HCT116 (cell line): ENCODE results near the gene P2RX1. TPM values are rescaled to one million over a fixed set of nuclear protein-coding genes. Genes with fewer than 3 reads are reported as not detected.

ENCODE experiments used
- ATAC-seq: fragments of 200-7000 bp; cut with Tn5 transposase; 2 replicates; pipeline ENCODE4 v1.9.1; 2020; ENCODE audit warnings: mild to moderate bottlenecking, moderate library complexity
- BruUV-seq: library from RNA; stranded (reverse); fragments of 400-500 nt; replicated peaks from 2 replicates; lab custom pipeline; 2021; lab: Mats Ljungman, UMichigan
- CTCF ChIA-PET: fragments of 300-600 bp; sonication (Branson Sonifier 250); formaldehyde crosslinking; loops from one replicate; lab custom pipeline; 2021; ENCODE audit warnings: antibody characterized with exemption; lab: Charles Lee
- POLR2A ChIA-PET: fragments of 300-600, 350-600 bp; sonication (Branson Sonifier 250); formaldehyde crosslinking; loops from one replicate; lab custom pipeline; 2021; ENCODE audit warnings: antibody characterized with exemption; lab: Charles Lee
- RAD21 ChIA-PET, 2 experiments: fragments of 300-600 bp; sonication (Branson Sonifier 250); formaldehyde crosslinking; loops; one replicate each; lab custom pipeline; 2023; ENCODE audit warnings: low total read pairs in 2 of 2; ENCODE audit not compliant: uncharacterized antibody in 2 of 2, unreplicated experiment in 2 of 2, low non-redundant PET in 1 of 2; lab: Charles Lee
- DNase-seq: peaks from one replicate; pipeline ENCODE4 v3.0.0-alpha.2; 2010; ENCODE audit warnings: low read depth, low spot score
- H2AFZ ChIP-seq: fragments of 200-600 bp; shearing (Covaris generic), sonication (generic); 2 replicates; pipeline ENCODE4 v1.6.1; 2017; ENCODE audit warnings: low read depth, mixed run types, mixed read lengths, antibody characterized with exemption, low read length; ENCODE audit not compliant: poor library complexity, severe bottlenecking
- H3K27ac ChIP-seq: 2 replicates; pipeline ENCODE4 v1.5.1; 2012; ENCODE audit warnings: low read depth, low read length
- H3K27me3 ChIP-seq: fragments of 200-600 bp; sonication (generic); 2 replicates; pipeline ENCODE4 v1.6.1; 2016; ENCODE audit warnings: mixed run types, low read length, mixed read lengths; ENCODE audit not compliant: insufficient read depth
- H3K36me3 ChIP-seq, 2 experiments: fragments of 200-500 bp in 1 of 2; fragments of 200-600 bp in 1 of 2; sonication (Bioruptor generic) in 1 of 2; sonication (generic) in 1 of 2; 2 replicates each; pipeline versions ENCODE4 v1.5.1 to v1.6.1; 2014 to 2016; ENCODE audit warnings: low read length in 2 of 2, inconsistent platforms in 1 of 2, mixed read lengths in 1 of 2, mixed run types in 1 of 2; ENCODE audit not compliant: insufficient read depth in 2 of 2, control insufficient read depth in 1 of 2
- H3K4me1 ChIP-seq, 2 experiments: fragments of 200-600 bp in 1 of 2; sonication (generic) in 1 of 2; 2 replicates each; pipeline versions ENCODE4 v1.5.1 to v1.6.1; 2012 to 2017; ENCODE audit warnings: low read length in 2 of 2, inconsistent platforms in 1 of 2, mild to moderate bottlenecking in 1 of 2, mixed read lengths in 1 of 2, mixed run types in 1 of 2, moderate library complexity in 1 of 2; ENCODE audit not compliant: insufficient read depth in 2 of 2, control insufficient read depth in 1 of 2
- H3K4me2 ChIP-seq: fragments of 200-600 bp; sonication (generic); 2 replicates; pipeline ENCODE4 v1.6.1; 2017; ENCODE audit warnings: mixed run types, low read length, mixed read lengths
- H3K4me3 ChIP-seq, 2 experiments: fragments of 200-600 bp in 1 of 2; sonication (generic) in 1 of 2; replicated peaks in 1 of 2; 2 replicates each; pipeline ENCODE4 v1.5.1; 2011 to 2016; ENCODE audit warnings: low read length in 2 of 2, control low read depth in 1 of 2, low read depth in 1 of 2, mild to moderate bottlenecking in 1 of 2, mixed read lengths in 1 of 2, mixed run types in 1 of 2
- H3K79me2 ChIP-seq: fragments of 200-600 bp; sonication (generic); 2 replicates; pipeline ENCODE4 v1.6.1; 2017; ENCODE audit warnings: mild to moderate bottlenecking, mixed run types, low read length, moderate library complexity, mixed read lengths; ENCODE audit not compliant: insufficient read depth
- H3K9ac ChIP-seq: fragments of 200-600 bp; sonication (generic); 2 replicates; pipeline ENCODE4 v1.6.1; 2016; ENCODE audit warnings: low read length, mixed read lengths
- H3K9me2 ChIP-seq: fragments of 200-600 bp; sonication (generic), shearing (Covaris generic); 2 replicates; pipeline ENCODE4 v1.6.1; 2017; ENCODE audit warnings: mixed run types, mild to moderate bottlenecking, moderate library complexity; ENCODE audit not compliant: insufficient read depth
- H3K9me3 ChIP-seq, 2 experiments: fragments of 200-500 bp in 1 of 2; fragments of 200-600 bp in 1 of 2; sonication (Bioruptor generic) in 1 of 2; sonication (generic) in 1 of 2; 2 replicates each; pipeline ENCODE4 v1.6.1; 2014 to 2017; ENCODE audit warnings: low read length in 2 of 2, mixed read lengths in 2 of 2, inconsistent platforms in 1 of 2, low read depth in 1 of 2, mild to moderate bottlenecking in 1 of 2, mixed run types in 1 of 2, moderate library complexity in 1 of 2; ENCODE audit not compliant: control insufficient read depth in 1 of 2, insufficient read depth in 1 of 2
- H4K20me1 ChIP-seq: fragments of 200-600 bp; sonication (generic), shearing (Covaris generic); 2 replicates; pipeline ENCODE4 v1.6.1; 2017; ENCODE audit warnings: mixed run types, mild to moderate bottlenecking, moderate library complexity; ENCODE audit not compliant: insufficient read depth
- ELF1 ChIP-seq: IDR thresholded peaks from 2 replicates; pipeline ENCODE4 v1.6.1; 2012; ENCODE audit warnings: low read depth, borderline replicate concordance
- EZH2 ChIP-seq: fragments of 200-600 bp; sonication (generic); IDR thresholded peaks from 2 replicates; pipeline ENCODE4 v1.6.1; 2017; ENCODE audit warnings: antibody characterized with exemption, mixed run types
- EZH2phosphoT487 ChIP-seq: fragments of 200-600 bp; IDR thresholded peaks from 2 replicates; pipeline ENCODE4 v1.6.1; 2018; ENCODE audit warnings: antibody characterized with exemption, borderline replicate concordance
- JUND ChIP-seq: IDR thresholded peaks from 2 replicates; pipeline ENCODE4 v1.6.1; 2012
- POLR2A ChIP-seq: IDR thresholded peaks from 2 replicates; pipeline ENCODE4 v1.7.0; 2011; ENCODE audit warnings: borderline replicate concordance; ENCODE audit not compliant: insufficient read depth, insufficient read length; ENCODE audit errors: extremely low read depth
- POLR2AphosphoS5 ChIP-seq: IDR thresholded peaks from 2 replicates; pipeline ENCODE4 v1.6.1; 2011; ENCODE audit warnings: mild to moderate bottlenecking, low read depth, low read length, moderate library complexity
- SIN3A ChIP-seq: IDR thresholded peaks from 2 replicates; pipeline ENCODE4 v1.6.1; 2012; ENCODE audit warnings: low read depth
- SRF ChIP-seq: IDR thresholded peaks from 2 replicates; pipeline ENCODE4 v1.6.1; 2012; ENCODE audit warnings: low read depth
- YY1 ChIP-seq: IDR thresholded peaks from 2 replicates; pipeline ENCODE4 v1.6.1; 2011; ENCODE audit warnings: low read length, low read depth, moderate library complexity, mild to moderate bottlenecking; ENCODE audit not compliant: insufficient replicate concordance; ENCODE audit errors: extremely low read depth
- ZFX ChIP-seq: fragments of 450-650 bp; IDR thresholded peaks from 2 replicates; pipeline ENCODE4 v1.6.1; 2017
- ZNF274 ChIP-seq: fragments of 200-500 bp; sonication (Bioruptor generic); IDR thresholded peaks from 2 replicates; pipeline ENCODE4 v1.6.1; 2014; ENCODE audit warnings: mild to moderate bottlenecking, low read depth, low read length, inconsistent platforms
- intact Hi-C: fragments of 100-400 bp; cut with micrococcal nuclease; formaldehyde crosslinking; loops from 2 replicates; pipeline ENCODE4 v1.10.0; 2022
- total RNA-seq: library from RNA; stranded (reverse); gene quantifications from one replicate; pipeline ENCODE4 v1.2.1, GENCODE V29; 2021; ENCODE audit not compliant: unreplicated experiment
- TF ChIP-seq, protein P1 (sequence below): IDR thresholded peaks from 2 replicates; pipeline ENCODE4 v1.6.1; 2012
- TF ChIP-seq, protein P2 (sequence below): IDR thresholded peaks from 2 replicates; pipeline ENCODE4 v1.6.1; 2012; ENCODE audit warnings: low read depth
- TF ChIP-seq, protein P3 (sequence below): IDR thresholded peaks from 2 replicates; pipeline ENCODE4 v1.6.1; 2011; ENCODE audit warnings: mild to moderate bottlenecking, low read length, moderate library complexity; ENCODE audit not compliant: insufficient replicate concordance; ENCODE audit errors: extremely low read depth
- TF ChIP-seq, protein P4 (sequence below), 3 experiments: fragments of 200-600 bp in 1 of 3; sonication (generic) in 1 of 3; IDR thresholded peaks in 2 of 3; conservative IDR thresholded peaks in 1 of 3; 2 replicates each; pipeline ENCODE4 v1.5.1; 2012 to 2017; ENCODE audit warnings: low read depth in 2 of 3, low read length in 2 of 3, antibody characterized with exemption in 1 of 3, borderline replicate concordance in 1 of 3, control low read depth in 1 of 3, mild to moderate bottlenecking in 1 of 3, mixed read lengths in 1 of 3, mixed run types in 1 of 3, moderate library complexity in 1 of 3; ENCODE audit not compliant: insufficient read depth in 1 of 3
- TF ChIP-seq, protein P5 (sequence below): IDR thresholded peaks from 2 replicates; pipeline ENCODE4 v1.6.1; 2012

Gene P2RX1
- total RNA-seq, 1 experiment from 2014 or later, result not detected

DNA sequence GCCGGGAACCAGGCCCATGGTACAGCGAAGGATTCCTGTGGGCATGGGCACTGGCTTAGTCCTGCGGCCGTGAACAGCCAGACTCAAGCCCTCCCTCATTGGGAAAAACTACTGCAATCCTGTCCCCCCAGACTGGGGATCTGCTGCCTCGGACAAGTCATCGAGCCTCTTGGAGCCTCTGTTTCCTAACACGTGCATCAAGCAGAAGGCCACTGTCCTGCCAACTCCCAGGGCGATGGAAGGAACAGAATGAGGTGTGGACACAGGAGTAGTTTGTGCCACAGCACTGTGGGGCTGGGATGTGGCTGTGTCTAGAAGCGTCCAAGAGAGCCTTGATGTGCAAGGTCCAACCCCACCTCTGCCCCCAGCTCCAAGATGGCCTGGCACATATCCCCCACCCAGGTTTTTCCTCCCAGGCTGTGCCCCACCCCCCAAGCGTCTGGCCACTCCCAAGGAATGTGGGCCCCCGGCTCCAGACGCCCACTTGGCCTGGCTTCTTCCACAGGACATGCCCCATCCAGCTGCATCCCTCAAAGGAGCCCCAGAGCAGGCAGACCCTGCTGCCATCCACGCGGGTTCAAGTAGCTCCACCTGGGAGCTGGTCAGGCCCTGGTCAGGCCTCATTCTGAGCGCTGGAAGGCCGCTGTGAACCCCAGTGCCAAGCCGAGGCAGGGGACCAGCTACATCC is 26.8 kb downstream of the P2RX1 start:
- Histone ChIP-seq H3K4me2 (peak overlapping the region; percentile 89), H3K9ac (peak overlapping the region; percentile 63)
- no peak for ATAC-seq

More for the DNA sequence above, 26.8 kb downstream of the P2RX1 start:
- intact Hi-C loops, result no loop called here
- Histone ChIP-seq H3K9me2 (no peaks in the 10 kb centered on the region), H3K9me3 (no peaks in the 10 kb centered on the region), H2AFZ (no peak overlapping the region), H3K4me1 (peaks cover 70 to 84% of the 10 kb centered on the region in 2 experiments), H3K36me3 (peaks cover 3 to 4% of the 10 kb centered on the region in 2 experiments; a peak in 2 of 4 replicates), H3K79me2 (peaks cover 16% of the 10 kb centered on the region; the same call in 1 of the 2 replicates), H3K27me3 (no peaks in the 10 kb centered on the region), H3K4me3 (peak overlapping the region; percentile 40 to 53), H3K27ac (peak overlapping the region; percentile 83), H4K20me1 (no peaks in the 10 kb centered on the region)
- POLR2A ChIA-PET, result interaction anchor here (0.5 kb wide), 1 partner anchor 168 kb away, joined by 5 read pairs; no protein-coding TSS in a partner anchor
- CTCF ChIA-PET, result interaction anchor here (1.1 to 1.6 kb wide), 5 partner anchors 24 to 152 kb away, joined by 3 to 9 read pairs (median 8); partner anchors contain the start of gene NCBP3
- TF ChIP-seq POLR2AphosphoS5 (no peak), POLR2A (no peak), EZH2 (no peak), SRF (no peak), ELF1 (no peak), ZNF274 (no peak), YY1 (no peak), SIN3A (no peak), ZFX (no peak), JUND (no peak), EZH2phosphoT487 (no peak)
- TF ChIP-seq, protein P1, sequence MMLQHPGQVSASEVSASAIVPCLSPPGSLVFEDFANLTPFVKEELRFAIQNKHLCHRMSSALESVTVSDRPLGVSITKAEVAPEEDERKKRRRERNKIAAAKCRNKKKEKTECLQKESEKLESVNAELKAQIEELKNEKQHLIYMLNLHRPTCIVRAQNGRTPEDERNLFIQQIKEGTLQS, result no peak
- TF ChIP-seq, protein P2, sequence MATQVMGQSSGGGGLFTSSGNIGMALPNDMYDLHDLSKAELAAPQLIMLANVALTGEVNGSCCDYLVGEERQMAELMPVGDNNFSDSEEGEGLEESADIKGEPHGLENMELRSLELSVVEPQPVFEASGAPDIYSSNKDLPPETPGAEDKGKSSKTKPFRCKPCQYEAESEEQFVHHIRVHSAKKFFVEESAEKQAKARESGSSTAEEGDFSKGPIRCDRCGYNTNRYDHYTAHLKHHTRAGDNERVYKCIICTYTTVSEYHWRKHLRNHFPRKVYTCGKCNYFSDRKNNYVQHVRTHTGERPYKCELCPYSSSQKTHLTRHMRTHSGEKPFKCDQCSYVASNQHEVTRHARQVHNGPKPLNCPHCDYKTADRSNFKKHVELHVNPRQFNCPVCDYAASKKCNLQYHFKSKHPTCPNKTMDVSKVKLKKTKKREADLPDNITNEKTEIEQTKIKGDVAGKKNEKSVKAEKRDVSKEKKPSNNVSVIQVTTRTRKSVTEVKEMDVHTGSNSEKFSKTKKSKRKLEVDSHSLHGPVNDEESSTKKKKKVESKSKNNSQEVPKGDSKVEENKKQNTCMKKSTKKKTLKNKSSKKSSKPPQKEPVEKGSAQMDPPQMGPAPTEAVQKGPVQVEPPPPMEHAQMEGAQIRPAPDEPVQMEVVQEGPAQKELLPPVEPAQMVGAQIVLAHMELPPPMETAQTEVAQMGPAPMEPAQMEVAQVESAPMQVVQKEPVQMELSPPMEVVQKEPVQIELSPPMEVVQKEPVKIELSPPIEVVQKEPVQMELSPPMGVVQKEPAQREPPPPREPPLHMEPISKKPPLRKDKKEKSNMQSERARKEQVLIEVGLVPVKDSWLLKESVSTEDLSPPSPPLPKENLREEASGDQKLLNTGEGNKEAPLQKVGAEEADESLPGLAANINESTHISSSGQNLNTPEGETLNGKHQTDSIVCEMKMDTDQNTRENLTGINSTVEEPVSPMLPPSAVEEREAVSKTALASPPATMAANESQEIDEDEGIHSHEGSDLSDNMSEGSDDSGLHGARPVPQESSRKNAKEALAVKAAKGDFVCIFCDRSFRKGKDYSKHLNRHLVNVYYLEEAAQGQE, result no peak
- TF ChIP-seq, protein P3, sequence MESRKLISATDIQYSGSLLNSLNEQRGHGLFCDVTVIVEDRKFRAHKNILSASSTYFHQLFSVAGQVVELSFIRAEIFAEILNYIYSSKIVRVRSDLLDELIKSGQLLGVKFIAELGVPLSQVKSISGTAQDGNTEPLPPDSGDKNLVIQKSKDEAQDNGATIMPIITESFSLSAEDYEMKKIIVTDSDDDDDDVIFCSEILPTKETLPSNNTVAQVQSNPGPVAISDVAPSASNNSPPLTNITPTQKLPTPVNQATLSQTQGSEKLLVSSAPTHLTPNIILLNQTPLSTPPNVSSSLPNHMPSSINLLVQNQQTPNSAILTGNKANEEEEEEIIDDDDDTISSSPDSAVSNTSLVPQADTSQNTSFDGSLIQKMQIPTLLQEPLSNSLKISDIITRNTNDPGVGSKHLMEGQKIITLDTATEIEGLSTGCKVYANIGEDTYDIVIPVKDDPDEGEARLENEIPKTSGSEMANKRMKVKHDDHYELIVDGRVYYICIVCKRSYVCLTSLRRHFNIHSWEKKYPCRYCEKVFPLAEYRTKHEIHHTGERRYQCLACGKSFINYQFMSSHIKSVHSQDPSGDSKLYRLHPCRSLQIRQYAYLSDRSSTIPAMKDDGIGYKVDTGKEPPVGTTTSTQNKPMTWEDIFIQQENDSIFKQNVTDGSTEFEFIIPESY, result no peak
- TF ChIP-seq, protein P4, sequence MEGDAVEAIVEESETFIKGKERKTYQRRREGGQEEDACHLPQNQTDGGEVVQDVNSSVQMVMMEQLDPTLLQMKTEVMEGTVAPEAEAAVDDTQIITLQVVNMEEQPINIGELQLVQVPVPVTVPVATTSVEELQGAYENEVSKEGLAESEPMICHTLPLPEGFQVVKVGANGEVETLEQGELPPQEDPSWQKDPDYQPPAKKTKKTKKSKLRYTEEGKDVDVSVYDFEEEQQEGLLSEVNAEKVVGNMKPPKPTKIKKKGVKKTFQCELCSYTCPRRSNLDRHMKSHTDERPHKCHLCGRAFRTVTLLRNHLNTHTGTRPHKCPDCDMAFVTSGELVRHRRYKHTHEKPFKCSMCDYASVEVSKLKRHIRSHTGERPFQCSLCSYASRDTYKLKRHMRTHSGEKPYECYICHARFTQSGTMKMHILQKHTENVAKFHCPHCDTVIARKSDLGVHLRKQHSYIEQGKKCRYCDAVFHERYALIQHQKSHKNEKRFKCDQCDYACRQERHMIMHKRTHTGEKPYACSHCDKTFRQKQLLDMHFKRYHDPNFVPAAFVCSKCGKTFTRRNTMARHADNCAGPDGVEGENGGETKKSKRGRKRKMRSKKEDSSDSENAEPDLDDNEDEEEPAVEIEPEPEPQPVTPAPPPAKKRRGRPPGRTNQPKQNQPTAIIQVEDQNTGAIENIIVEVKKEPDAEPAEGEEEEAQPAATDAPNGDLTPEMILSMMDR (IDR thresholded peaks at IDR 0.05 in 2 of 3, conservative IDR thresholded peaks at IDR 0.05 in 1 of 3; ENCODE audit: borderline replicate concordance in 1 of 3, insufficient read depth in 1 of 3, low read depth in 2 of 3, low read length in 2 of 3), result no peak
- TF ChIP-seq, protein P5, sequence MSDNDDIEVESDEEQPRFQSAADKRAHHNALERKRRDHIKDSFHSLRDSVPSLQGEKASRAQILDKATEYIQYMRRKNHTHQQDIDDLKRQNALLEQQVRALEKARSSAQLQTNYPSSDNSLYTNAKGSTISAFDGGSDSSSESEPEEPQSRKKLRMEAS, result no peak
- BruUV-seq, result no TSS peak
- RAD21 ChIA-PET, result no interaction called here
- no peak for DNase-seq
